ENCODE results near the gene DPCD.

The DPCD gene

GRCh38 chr10:101587725-101588653 is at the start of gene DPCD, which contains the start of gene POLL:
Gene DPCD, plus strand, starts transcription at chr10:101588321. Its CDS starts 16 bp downstream, at chr10:101588337.
Gene POLL, minus strand, starts transcription at chr10:101588257. Its CDS starts 897 bp downstream, at chr10:101587360.
- peak; percentile 90 for DNase-seq

GRCh38 chr10:101538446-101538845 is 49.7 kb upstream of the DPCD start:
- no peak for DNase-seq

GRCh38 chr10:101545898-101546297 is 42.2 kb upstream of the DPCD start:
- no peak for DNase-seq

GRCh38 chr10:101550965-101551364 is 37.2 kb upstream of the DPCD start:
- DNase-seq = no peak

- DNase-seq = no peak
Observed at GRCh38 chr10:101552442-101552841, 35.7 kb upstream of the DPCD start.

- DNase-seq = no peak
Observed at GRCh38 chr10:101557541-101557940, 30.6 kb upstream of the DPCD start.

- DNase-seq = no peak
Observed at GRCh38 chr10:101558204-101558603, 29.9 kb upstream of the DPCD start.

- no peak for DNase-seq
Observed at GRCh38 chr10:101558671-101559595, 29.2 kb upstream of the DPCD start.

- DNase-seq = no peak
Observed at GRCh38 chr10:101559596-101560297, 28.4 kb upstream of the DPCD start.

GRCh38 chr10:101560298-101561067 is 27.6 kb upstream of the DPCD start:
- no peak for DNase-seq

- no peak for DNase-seq
Observed at GRCh38 chr10:101561068-101561915, 26.8 kb upstream of the DPCD start.

- no peak for DNase-seq
Observed at GRCh38 chr10:101562231-101562630, 25.9 kb upstream of the DPCD start.

- DNase-seq = no peak
Observed at GRCh38 chr10:101563007-101563406, 25.1 kb upstream of the DPCD start.

GRCh38 chr10:101563497-101564040 is 24.6 kb upstream of the DPCD start:
- no peak for DNase-seq

GRCh38 chr10:101564490-101564991 is 23.6 kb upstream of the DPCD start:
- DNase-seq = no peak

- no peak for DNase-seq
Observed at GRCh38 chr10:101565370-101565900, 22.7 kb upstream of the DPCD start.

GRCh38 chr10:101565936-101566332 is 22.2 kb upstream of the DPCD start:
- no peak for DNase-seq

GRCh38 chr10:101566333-101567164 is 21.6 kb upstream of the DPCD start:
- DNase-seq = no peak
